Stimulated activated CD4-positive, alpha-beta T cell treated with anti-CD3 and anti-CD28 coated beads, Interleukin-4, amount 100 ng/mL, for 24 hours (primary cell): ENCODE data around the gene ZNF526.
"Not testable (repeated sequence)": the region's sequence is repeated elsewhere in the genome, so short reads cannot be mapped to it uniquely, and the experiment has no call there.

Experiments
- DNase-seq: peaks from one replicate; pipeline ENCODE4 v3.0.0-alpha.2; 2020

ZNF526 gene

DNA sequence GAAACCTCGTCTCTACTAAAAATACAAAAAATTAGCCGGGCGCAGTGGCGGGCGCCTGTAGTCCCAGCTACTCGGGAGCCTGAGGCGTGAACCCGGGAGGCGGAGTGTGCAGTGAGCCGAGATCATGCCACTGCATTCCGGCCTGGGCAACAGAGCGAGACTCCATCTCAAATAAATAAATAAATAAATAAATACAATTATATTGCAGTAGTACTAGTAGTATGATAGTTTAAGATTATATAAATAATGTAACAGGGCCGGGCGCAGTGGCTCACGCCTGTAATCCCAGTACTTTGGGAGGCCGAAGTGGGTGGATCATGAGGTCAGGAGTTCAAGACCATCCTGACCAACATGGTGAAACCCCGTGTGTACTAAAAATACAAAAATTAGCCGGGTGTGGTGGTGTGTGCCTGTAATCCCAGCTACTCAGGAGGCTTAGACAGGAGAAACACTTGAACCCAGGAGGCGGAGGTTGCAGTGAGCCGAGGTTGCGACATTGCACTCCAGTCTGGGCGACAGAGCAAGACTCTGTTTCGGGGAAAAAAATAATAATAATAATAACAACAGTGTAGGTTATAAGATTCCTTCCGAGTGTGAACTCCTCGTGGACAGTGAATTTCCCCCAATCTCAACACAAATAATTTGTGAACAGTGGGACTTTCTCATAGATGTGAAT lies 47.0 kb downstream of the ZNF526 start:
- DNase-seq = not testable (repeated sequence)

DNA sequence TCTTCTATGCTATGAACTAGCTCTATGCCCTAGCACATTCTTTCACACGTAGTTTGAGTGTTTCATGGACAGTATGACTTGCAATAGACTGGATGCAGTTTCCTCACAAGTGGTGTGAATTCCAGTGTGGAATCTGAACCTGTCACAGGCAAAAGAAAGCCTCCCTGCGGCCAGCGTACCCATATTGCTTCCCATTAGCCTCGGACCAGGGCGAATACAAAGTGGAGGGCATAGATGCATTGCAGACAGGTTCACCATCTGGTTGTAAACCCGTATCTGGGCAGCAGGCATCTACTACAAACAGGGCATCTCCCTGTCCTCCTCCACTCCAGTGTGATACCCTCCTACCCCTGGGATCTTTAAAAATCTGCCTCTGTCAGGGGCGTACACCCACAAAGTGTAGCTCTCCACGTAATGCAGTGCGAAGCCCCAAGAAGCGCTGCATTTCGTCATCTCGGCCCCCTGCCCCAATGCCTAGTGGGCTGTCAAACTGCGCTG lies 47.6 kb downstream of the ZNF526 start:
- DNase-seq = no peak

DNA sequence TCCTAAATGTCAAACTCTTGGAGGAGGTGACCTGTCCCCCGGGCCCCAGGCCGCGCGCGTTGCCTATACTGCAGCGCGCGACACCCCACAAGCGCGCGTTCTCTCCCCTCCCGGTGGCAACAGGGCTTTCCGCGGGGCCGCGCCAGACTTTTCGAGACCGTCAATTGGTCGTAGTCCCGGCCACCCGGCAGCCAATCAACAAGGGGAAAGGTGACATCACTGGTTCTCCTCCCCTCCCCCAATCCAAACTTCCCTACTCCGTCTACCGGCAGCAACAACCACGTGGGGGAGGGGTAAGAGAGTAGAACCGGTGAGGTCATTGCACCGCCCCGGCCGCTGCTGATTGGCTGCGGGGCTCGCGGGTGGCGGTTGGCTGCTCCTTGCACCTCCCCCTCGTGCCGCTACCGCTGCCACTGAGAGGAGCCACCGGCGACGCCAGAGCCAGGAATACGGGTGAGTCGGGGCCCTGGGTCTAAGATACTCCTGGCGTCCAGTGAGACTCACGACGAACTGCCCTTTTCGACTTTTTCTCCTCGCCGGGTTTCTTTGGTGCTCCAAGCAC lies 48.1 kb downstream of the ZNF526 start:
- DNase-seq = peak; percentile 99

- DNase-seq = peak; percentile 100
Observed at GRCh38 chr19:42268704-42269477, 48.8 kb downstream of the ZNF526 start, which contains the start of gene CIC. Gene CIC, plus strand, starts transcription at chr19:42269252. Its CDS starts 2,532 bp downstream, at chr19:42271784.

- DNase-seq = no peak
Observed at GRCh38 chr19:42269478-42270345, 49.6 kb downstream of the ZNF526 start.

DNA sequence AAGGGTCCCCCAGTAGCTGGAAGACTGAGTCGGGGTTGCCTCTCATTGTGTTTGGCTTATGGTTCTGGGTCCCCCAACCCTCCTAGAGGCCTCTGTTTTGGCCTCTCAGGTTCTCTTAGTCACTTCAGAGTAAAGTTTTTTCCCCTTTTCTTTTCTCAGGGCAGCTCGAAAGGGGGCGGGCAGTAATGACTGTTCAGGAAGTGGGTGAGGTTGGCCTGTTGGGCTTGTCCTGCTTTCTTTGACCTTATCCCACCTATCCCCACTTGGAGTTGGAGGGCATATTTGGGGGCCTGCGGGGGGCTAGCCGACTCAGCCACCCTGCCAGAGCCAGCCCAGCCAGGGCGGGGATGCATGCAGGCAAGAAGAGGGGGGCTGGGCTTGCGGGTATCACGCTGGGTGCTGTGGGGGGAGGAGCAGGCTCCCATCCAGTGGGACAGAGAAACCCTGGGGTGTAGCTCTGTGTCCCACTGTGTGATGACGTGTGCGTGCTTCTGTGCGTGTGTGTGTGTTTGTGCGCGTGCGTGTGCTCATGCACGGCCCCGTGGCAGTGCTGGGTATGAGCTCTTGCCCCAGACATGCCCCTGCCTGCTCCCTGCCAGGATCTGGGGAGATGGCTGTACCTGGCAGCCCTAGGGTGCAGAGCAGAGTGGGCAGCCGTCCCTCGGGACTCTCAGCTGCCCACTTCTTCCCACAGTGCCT lies 50.4 kb downstream of the ZNF526 start:
- peak; percentile 74 for DNase-seq

DNA sequence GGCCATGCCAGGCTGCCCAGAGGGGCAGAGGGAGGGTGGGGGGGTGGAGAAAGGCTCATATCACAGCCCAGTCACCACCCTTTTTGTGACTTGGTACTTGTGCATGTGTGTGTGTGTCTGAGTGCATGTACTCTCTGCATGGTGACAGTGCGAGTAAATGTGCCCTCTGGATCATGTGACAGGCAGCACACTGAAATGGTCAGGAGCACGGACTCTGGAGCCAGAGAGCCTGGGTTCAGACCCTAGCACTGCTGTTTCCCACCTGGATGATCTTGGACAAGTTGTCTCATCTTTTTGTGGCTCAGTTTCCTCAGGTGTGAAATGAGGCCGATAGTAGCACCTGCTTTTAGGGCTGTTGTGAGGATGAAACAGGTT lies 50.9 kb downstream of the ZNF526 start:
- DNase-seq = no peak

- no peak for DNase-seq
Observed at GRCh38 chr19:42271861-42272534, 51.9 kb downstream of the ZNF526 start.

GRCh38 chr19:42272535-42272897 lies 52.4 kb downstream of the ZNF526 start:
- no peak for DNase-seq

- DNase-seq = no peak
Observed at GRCh38 chr19:42272989-42273406, 52.9 kb downstream of the ZNF526 start.

GRCh38 chr19:42273407-42274064 lies 53.4 kb downstream of the ZNF526 start:
- no peak for DNase-seq

DNA sequence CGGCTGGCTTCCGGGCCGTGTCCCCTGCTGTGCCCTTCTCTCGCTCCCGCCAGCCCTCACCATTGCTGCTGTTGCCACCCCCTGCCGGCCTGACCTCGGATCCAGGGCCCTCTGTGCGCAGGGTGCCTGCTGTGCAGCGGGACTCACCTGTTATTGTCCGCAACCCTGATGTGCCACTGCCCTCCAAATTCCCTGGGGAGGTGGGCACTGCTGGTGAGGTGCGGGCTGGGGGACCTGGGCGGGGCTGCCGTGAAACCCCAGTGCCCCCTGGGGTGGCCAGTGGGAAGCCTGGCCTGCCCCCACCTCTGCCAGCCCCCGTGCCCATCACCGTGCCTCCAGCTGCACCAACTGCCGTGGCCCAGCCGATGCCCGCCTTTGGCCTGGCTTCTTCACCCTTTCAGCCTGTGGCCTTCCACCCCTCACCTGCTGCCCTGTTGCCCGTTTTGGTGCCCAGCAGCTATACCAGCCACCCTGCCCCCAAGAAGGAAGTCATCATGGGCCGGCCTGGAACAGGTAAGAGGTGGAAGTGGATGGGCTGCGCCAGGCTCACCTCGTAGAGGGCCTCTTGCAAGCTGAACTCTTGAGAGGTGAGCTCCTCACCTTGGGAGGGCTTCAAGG lies 54.1 kb downstream of the ZNF526 start:
- no peak for DNase-seq

GRCh38 chr19:42275103-42275502 lies 55.0 kb downstream of the ZNF526 start:
- DNase-seq = no peak

GRCh38 chr19:42275517-42275916 lies 55.4 kb downstream of the ZNF526 start:
- no peak for DNase-seq

GRCh38 chr19:42276284-42276683 lies 56.2 kb downstream of the ZNF526 start:
- DNase-seq = no peak

DNA sequence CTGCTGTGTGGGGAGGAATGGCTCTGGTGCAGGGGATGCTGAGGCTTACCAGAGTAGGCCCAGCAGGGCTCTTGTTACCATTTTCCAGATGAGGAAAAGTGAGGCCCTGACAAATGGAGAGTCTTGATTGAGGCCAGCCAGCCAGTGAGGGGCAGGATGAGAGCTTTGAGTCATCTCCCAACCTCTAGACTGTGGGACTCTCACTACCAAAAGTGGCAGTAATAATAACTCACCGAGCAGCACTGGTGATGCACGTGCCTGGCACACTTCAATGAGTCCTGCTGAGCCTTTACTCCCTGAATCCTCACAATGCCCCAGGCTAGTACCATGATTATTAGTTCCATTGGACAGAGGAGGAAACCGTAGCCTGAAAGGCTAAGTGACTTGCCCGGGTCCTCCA lies 56.7 kb downstream of the ZNF526 start:
- peak; percentile 42 for DNase-seq
